Measurements from ENCODE around the gene WASHC2C.
"Not testable (repeated sequence)": the region's sequence is repeated elsewhere in the genome, so short reads cannot be mapped to it uniquely, and the experiment has no call there.

DNA sequence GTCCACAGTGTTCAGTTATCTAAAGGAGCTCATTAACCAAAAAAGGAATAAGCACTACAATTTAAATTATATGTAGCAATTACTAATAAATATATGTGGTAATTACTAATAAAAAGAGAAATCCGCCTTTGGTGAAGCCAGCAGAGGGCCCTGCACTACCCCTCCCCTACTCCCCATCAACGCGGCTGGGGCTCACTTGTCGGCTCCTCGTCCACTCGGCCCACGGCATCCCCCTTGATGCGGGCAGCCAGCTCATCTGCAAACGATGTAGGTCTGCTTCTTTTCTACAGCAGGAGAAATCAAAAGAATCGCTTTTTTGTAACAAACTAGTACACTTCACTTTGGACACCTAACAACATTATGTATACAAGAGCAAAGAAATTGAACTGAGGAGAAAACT is 5.6 kb upstream of the WASHC2C start:
- TF ChIP-seq, protein P1, sequence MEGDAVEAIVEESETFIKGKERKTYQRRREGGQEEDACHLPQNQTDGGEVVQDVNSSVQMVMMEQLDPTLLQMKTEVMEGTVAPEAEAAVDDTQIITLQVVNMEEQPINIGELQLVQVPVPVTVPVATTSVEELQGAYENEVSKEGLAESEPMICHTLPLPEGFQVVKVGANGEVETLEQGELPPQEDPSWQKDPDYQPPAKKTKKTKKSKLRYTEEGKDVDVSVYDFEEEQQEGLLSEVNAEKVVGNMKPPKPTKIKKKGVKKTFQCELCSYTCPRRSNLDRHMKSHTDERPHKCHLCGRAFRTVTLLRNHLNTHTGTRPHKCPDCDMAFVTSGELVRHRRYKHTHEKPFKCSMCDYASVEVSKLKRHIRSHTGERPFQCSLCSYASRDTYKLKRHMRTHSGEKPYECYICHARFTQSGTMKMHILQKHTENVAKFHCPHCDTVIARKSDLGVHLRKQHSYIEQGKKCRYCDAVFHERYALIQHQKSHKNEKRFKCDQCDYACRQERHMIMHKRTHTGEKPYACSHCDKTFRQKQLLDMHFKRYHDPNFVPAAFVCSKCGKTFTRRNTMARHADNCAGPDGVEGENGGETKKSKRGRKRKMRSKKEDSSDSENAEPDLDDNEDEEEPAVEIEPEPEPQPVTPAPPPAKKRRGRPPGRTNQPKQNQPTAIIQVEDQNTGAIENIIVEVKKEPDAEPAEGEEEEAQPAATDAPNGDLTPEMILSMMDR (IDR thresholded peaks at IDR 0.05): not testable (repeated sequence)
- not testable (repeated sequence) for TF ChIP-seq EP300 (IDR thresholded peaks at IDR 0.05); POLR2A (IDR thresholded peaks at IDR 0.05; ENCODE audit: low read depth); POLR2AphosphoS5 (IDR thresholded peaks at IDR 0.05)

All from esophagus muscularis mucosa (tissue), 4 donors.